HG03460 (cell line): ENCODE measurements around the gene TNFAIP2.

ENCODE experiments used
- ATAC-seq: cut with Tn5 transposase; IDR thresholded peaks from one replicate; pipeline ENCODE4 v1.9.1; 2021; ENCODE audit not compliant: unreplicated experiment

TNFAIP2 gene

GRCh38 chr14:103179094-103179493 is 55.8 kb downstream of the TNFAIP2 start:
- no peak for ATAC-seq

- ATAC-seq, result no peak
These were observed 57.1 kb downstream of the TNFAIP2 start for GRCh38 chr14:103180331-103180730.

DNA sequence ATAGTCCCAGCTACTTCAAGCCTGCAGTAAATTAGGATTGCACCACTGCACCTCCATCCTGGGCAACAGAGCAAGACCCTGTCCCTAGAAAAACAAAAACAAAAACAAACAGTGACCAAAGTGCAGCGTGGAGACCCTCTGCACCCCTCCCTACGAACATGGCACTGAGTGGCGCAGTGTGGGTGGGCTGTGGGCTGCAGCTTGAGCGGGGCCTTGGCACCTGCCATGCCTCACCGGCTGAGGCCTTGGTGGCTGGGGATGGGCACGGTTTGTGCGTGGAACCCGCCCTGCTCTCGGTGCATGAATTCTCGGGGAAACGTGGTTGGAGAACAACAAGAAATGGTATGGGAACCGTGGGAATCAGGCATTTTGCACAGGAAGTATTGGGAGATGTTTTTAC is 60.8 kb downstream of the TNFAIP2 start:
- no peak for ATAC-seq

- no peak for ATAC-seq
These were observed 62.1 kb downstream of the TNFAIP2 start for GRCh38 chr14:103185051-103186029.

DNA sequence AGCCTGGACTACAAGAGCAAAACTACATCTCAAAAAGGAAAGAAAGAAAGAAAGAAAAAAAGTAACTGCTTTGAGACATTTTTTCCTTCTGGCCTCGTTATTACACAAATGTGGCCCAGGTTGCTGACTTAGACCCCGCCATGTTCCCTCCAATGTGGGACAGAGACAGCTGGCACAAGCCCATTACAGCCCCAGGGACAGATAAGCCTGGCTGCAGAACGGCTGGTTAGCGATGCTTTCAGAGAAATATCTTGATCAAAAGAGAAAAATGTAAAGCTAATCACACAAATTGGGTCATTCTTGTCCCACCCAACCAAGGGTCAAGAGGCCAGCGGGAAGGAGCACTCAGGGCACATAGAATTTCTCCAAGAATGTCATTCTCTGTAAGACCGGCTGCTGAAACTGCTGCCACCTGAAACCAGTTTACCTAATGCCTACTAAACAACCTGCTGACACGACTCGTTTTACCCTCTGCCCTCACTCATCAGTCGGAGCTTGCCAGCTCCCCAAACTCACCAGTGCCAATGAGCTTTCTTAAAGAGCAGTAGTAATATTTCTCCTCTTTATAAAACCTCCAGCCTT is 63.1 kb downstream of the TNFAIP2 start:
- no peak for ATAC-seq
